HG03139 (cell line): ENCODE results near the gene ANKS1B.
"Not testable (repeated sequence)": the region's sequence is repeated elsewhere in the genome, so short reads cannot be mapped to it uniquely, and the experiment has no call there.

Experiments
- ATAC-seq: cut with Tn5 transposase; IDR thresholded peaks from one replicate; pipeline ENCODE4 v1.9.1; 2021; ENCODE audit not compliant: unreplicated experiment

ANKS1B gene

DNA sequence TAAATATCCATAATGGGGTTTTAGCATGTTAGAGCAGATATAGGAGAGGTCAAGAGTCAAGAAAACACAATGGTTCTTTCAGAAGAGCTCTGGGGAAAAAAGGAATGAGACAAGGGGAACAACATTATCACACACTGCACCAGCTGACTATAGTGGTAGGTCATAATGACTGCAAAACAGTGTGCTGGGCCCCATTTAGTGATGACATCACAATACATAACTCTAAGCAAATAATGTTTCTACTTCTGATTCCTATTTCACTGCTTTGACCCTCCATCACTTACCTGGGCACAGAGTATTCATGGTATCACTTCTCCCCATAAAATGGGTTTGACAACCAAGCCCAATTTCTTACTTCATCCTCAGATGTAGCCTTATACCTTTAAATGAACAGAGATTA lies 275.1 kb downstream of the ANKS1B start:
- no peak for ATAC-seq

- ATAC-seq, result no peak
These were observed 275.6 kb downstream of the ANKS1B start for GRCh38 chr12:99709116-99709515.

DNA sequence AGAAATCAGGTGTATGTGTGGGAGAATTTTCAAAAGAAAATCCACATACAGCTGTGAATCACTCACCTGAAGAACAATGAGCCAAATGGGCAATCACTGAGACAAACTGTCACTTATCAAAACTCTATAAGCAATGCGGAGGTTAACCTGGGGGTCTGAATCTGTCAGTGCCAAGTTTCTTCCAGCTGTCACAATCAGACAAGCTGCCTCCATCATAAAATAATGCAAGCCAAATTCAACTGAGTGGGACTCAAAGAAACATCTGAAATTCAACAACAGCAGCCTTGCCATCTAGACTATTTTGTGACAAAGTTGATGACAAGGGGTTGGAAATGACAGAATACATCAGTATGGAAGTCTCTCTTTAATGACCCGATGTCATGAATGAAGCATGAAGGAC lies 276.9 kb downstream of the ANKS1B start:
- ATAC-seq, result no peak

DNA sequence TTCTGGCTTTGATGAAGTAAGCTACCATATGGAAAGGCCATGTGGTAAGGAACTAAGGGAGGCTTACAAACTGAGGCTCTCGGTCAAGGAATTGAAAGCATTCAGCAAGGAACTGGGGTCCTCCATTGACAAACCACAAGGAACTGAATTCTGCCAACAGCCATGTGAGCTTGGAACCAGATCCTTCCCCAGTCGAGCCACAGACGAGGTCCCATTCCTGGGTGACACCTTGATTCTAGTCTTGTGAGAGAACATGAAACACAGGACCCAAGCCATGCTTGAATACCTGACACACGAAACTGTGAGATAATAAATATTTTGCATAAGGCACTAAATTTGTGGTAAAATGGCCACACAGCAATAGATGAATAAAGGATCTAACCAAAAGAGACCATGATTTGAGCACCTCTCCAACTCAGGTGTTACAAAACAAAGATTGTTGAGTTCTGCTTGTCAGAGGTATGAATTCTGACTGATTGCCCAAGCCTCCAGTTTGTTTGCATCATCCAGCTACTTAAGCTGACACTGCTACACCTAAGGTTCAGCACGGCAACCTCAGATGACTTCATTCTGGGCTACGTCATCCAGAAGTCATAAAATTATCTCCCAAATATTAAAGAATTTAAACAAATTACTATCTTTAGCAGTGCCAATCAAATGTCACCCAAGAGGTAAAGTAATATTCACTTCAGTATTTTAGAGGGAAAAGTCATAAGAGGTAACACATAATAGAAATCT lies 277.8 kb downstream of the ANKS1B start:
- no peak for ATAC-seq

DNA sequence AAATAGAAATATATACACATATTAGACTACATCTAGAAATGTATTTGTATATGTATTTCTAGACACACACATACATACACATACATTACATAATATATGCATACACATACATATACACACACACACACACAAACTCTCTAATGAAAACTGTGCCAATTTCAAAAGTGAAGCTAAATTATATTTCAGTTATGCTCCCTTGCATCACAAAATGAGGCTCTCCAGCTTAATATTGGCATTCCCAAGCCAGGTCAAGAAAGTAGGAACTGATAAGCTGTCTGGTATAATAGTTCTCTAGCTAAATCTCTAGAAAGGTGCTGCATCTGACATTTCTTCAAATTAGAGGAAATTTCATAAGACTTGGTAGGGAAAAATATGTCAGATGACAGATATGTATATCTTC lies 280.3 kb downstream of the ANKS1B start:
- no peak for ATAC-seq

DNA sequence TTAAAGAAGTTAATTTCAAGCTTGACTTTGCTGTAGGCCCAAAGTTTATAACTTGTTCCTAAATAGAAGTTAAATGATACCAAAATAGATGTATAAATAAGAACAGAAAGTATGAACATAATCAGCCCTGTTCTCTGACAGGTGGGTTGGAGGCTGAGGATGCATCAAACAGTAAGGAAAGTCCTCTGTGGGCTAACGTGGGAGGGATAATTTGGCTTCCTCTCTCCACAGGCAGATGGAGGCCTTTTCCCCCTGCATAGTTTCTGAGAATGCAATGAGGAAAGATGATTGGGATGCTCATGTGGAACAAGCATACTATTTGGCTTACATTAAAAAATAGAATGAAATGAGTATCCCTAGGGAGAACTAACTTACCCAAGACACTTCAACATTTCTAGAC lies 280.7 kb downstream of the ANKS1B start:
- no peak for ATAC-seq

DNA sequence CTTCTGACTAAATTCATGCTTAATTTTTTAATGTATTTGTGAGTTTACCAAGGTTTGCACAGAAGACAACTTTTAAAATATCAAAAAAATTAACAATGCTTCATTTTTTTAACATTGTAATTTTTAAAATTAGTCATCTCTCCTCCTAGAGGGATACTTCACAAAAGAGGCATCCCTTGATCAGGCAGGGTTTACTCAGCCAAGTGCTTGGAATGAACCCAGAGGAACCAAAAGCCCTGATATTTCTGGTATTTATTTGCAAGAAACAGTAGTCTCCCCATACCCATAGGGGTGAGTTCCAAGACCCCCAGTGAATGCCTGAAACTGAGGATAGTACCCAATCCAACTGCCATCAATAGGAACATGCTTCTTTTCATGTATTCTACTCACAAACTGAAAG lies 284.7 kb downstream of the ANKS1B start:
- no peak for ATAC-seq

GRCh38 chr12:99695050-99695449 lies 289.7 kb downstream of the ANKS1B start:
- ATAC-seq, result no peak

GRCh38 chr12:99686142-99686541 lies 298.6 kb downstream of the ANKS1B start:
- no peak for ATAC-seq

- ATAC-seq, result no peak
These were observed 304.5 kb downstream of the ANKS1B start for GRCh38 chr12:99680276-99680675.

DNA sequence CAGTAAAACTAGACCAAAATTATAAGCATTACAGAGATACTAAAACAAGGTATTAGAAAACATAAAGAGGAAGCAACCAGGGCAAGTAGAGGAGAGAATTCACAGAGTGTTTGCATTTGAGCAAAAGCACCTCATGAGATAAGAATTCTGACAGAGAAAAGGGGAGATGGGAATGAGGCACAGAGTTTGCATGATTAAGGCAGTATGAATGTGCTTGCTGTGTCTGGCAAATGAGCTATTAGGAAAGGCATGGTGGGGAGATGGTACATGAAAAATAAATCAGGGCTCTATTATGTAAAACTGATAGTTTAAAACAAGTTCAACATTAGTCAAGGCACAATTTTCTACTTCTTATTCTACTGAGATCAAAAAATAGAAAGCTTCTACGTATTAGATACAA lies 314.1 kb downstream of the ANKS1B start:
- no peak for ATAC-seq

DNA sequence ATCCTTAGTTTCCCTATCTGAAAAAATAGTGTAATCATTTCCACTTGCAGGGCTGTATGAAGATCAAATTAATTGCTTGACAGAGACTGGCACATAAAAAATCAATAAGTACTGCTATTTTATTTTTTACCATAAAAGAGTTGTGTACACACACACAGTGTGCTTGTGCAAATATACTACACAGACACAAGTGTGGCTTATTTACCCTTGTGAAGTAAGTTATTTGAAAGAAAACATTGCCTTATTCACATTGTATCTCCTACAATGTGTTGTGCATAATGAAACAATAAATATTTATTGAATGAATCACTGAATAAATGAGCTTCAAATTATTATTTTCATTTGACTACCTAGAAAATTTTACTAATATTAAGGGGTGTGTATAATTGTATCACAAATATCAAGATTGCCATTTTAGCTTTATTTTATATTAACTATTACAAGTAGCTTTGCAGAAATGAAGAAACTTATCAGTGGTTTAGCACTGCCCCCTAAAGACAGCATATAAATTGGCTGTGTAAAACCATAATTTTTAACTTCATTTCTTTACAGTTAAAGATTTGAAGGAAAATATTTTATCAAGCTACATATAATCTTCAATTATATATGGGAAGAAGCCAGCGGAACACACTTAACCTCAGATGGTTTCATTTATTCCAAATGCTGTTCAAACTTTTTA lies 325.9 kb downstream of the ANKS1B start:
- ATAC-seq, result no peak

- no peak for ATAC-seq
These were observed 335.2 kb downstream of the ANKS1B start for GRCh38 chr12:99649551-99649950.

DNA sequence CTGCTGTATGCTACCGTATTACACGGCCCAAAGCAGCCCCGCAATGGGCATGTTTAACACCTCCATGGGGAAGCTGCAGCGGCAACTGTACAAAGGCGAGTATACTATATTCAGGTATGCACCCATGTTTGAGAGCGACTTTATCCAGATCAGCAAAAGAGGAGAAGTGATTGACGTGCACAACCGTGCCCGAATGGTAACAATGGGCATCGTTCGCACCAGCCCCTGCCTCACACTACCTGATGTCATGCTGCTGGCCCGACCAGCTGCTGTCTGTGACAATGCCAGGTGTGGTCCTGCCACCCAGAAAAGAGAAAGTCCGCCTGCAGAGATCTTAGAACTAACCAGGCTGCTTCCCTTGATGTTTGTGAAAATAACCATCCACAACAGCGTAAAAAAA lies 336.6 kb downstream of the ANKS1B start:
- ATAC-seq, result no peak

DNA sequence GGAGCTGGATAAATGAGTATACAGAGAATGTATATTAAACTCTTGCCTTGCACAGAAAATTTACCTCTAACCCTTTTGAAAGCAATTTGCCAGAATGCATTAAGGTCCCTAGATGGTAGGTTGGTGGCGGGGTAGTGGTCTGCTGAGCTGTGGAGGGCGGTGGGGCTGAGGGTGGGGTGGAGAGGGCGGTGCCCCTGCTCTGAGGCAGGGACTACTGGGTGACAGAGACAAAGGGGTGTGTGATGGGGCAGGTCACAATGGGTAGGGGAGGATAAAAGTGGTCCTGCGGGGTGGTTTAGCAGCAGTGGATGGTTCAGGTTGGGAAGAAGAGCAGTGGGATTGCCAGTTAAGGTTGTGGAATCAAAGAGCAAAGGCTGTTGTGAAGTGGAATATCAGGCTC lies 337.3 kb downstream of the ANKS1B start, which contains the start of gene GARIN6:
TSS of gene GARIN6 (plus strand) at position 301 of the 400 bp plus-strand sequence. CDS start 422 bp downstream, outside the sequence.
- ATAC-seq, result no peak

DNA sequence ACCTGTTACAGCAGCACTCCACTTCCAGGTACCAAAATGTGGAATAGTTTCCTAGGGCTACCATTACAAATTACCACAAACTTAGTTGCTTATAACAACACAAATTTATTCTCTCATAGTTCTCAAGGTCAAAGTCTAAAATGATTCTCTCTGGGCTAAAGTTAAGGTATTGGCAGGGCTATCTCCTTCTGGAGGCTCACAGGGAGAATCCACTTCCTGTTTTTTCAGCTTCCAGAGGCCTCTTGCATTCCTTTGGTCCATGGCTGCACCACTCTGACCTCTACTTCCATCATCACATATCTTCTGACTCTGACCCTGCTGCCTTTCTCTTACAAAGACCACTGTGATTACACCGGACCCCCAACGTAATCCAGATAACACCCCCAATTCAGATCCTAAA lies 340.1 kb downstream of the ANKS1B start:
- no peak for ATAC-seq

DNA sequence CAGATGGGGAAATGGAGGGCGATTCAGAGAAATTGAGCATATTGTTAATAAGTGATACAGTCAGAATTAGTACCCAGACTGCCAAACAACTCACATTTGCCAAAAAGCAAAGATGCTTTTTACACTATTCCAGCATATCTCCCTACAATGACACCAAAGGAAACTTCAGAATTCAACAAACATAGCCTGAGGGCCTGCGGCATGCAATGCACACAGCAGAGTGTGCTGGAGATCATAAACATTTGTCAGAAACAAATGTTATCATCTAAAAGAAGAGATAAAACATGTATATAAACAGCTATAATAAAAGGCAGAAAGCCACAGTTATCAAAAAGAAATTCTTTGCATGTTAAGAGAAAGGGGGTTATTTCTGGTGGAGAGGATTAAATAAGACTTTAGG lies 357.3 kb downstream of the ANKS1B start:
- ATAC-seq, result no peak

GRCh38 chr12:99624591-99624990 lies 360.1 kb downstream of the ANKS1B start:
- ATAC-seq, result not testable (repeated sequence)

GRCh38 chr12:99620159-99620479 lies 364.6 kb downstream of the ANKS1B start:
- no peak for ATAC-seq

DNA sequence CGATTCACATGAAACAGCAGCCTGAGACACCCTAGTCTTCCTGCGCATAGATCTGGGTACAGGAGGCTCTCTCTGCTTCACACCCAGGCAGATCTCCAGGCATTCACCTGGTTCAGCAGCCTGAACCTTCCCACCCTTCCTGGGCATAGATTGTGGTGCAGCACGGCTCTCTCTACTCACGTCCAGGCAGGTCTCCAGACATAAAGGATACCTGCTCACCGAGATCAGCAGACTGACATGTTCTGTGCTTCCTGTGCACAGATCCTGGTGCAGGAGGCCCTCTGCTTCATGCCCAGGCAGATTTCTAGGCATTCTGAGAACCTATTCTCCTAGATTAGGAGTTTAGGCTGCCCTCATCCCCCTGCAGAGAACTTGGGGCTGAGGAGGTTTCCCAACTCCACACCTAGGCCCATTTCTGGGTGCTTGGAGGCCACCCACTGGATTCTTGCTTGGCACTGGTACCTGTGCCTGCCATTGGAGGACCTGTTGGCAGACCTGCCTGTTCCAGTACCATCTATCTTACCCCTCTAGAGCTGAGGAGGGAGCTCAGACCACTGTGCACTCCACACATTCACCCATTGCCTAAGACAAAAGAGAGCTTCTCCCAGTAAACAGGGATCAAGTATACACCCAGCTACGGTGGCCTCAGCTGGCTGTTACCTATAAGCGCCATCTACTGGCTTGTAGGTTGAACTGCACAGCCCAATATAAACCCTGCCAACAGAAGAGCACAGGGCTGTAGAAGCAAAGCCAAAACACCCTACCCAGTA lies 365.2 kb downstream of the ANKS1B start:
- peak; percentile 88 for ATAC-seq

DNA sequence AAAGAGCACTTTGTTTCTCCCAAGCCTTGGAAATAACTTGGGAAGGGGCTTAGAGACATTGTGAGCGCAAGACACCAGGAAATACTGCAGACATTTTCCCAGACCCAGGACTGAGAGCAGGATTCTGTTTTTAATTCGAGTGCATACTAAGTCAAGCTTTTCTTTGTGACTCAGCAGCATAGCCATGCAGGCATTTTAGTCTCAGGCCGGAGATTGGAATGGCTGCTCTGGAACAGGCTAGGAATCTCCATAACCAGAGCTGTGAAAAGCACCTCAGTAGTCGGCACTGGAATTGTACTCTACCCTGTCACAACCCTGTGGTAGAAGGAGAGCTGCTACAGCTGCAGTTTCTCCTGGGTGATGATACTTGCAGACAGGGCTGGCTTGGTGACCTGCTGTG lies 366.1 kb downstream of the ANKS1B start:
- no peak for ATAC-seq

- ATAC-seq, result no peak
These were observed 373.1 kb downstream of the ANKS1B start for GRCh38 chr12:99611599-99611998.
